SIG-M5 (cell line): ENCODE data around the gene IL1R2.
"Not testable (repeated sequence)": the region's sequence is repeated elsewhere in the genome, so short reads cannot be mapped to it uniquely, and the experiment has no call there.

Experiments used
- DNase-seq: peaks from one replicate; lab custom pipeline; 2025; lab: John Stamatoyannopoulos, UW

The IL1R2 gene

DNA sequence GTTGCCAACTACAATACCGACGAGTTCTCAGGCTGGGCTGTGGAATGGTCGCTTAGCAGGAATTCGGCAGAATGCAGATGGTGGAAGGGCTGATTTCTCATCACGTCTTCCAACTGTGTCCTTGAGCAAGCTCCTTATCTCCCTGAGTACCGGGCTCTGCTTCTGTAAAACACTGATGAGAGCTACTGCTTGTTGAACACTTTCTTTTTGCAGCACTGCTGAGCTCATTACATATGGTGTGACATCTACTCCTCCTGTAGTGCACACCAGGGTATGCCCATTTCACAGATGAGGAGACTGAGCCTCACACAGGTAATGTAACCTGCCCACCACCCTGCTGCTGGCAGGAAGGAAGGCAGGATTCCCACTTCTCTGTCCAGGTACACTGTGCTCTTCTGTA lies 8.3 kb downstream of the IL1R2 start:
- DNase-seq = no peak

DNA sequence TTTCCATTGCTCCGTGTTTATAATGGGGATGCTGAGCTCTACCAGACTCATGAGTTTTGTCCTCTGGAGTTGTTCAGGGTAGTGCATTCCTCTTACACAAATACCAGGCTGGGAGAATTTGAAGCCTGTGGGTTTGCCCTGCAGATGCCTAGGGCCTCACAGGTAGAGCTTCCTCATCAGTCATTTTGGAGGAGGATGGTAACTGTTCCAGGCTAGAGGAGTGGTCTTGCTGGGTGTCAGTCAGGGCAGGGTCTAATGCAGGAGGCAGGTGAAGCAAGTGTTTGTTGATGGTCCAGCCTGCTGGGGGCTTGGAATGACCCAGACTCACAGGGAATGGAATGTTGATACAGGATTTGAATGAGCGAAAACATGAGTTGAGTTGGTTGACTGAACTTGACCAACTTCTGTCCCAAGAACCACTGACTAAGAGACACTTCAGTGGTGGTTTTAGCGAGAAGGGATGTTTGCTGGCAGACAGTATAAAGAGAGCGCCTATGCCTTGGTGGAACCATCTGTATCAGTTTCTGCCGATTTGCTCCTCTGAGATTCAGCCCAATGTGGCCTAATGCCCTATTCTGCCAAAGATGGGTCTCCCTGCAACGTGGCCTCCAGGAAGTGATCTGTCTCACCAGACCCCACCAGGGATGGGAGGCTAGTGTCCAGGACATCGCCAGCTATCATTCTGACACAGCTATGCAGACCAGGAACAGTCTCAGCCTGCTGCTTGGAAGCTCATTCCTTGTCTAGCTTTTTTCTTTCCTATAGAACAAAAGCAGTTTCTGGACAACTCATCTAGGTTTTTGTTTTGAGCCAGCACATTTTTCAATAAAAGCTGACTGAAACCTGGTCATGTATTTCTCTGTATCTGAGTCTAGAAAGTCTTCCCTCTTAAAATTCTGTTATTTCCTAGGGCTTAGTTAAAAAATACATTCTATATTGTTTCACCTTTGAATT lies 9.3 kb downstream of the IL1R2 start:
- DNase-seq = no peak

DNA sequence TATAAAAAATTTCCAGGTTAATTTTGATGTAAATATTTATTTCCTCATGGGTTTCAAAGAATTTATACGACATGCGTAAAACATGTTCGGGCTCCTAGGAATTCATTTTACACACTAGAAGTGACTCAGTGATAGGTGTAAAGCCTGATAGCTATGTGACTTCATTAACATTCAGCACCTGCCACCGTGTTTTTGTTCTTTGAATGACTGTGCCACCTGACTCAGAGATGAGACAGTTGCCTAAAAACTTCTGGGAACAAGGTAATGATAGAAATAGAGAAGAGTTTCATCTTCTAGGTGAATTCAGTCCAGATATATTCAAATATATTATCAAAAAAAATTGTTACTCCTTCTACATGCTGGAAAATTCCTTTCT lies 10.0 kb downstream of the IL1R2 start:
- no peak for DNase-seq

DNA sequence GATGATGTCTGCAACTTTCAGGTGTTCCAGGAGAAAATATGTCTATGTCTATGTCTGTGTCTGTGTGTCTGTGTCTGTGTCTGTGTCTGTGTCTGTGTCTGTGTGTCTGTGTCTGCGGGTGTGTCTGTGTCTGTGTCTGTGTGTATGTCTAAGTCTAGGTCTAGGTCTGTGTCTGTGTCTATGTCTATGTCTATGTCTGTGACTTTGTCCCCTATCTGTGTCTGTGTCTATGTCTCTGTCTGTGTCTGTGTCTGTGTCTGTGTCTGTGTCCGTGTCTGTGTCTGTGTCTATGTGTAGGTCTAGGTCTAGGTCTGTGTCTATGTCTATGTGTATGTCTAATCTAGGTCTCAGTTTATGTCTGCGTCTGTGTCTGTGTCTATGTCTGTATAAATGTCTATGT lies 10.5 kb downstream of the IL1R2 start:
- no peak for DNase-seq

DNA sequence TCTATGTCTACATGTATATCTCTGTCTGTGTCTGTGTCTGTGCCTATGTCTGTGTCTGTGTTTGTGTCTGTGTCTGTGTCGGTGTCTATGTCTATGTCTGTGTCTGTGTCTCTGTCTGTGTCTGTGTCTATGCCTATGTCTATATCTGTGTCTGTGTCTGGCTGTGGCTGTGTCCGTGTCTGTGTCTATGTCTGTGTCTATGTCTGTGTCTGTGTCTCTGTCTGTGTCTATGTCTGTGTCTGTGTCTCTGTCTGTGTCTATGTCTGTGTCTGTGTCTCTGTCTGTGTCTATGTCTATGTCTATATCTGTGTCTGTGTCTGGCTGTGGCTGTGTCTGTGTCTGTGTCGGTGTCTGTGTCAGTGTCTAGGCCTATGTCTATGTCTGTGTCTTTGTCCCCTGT lies 11.1 kb downstream of the IL1R2 start:
- DNase-seq = not testable (repeated sequence)

DNA sequence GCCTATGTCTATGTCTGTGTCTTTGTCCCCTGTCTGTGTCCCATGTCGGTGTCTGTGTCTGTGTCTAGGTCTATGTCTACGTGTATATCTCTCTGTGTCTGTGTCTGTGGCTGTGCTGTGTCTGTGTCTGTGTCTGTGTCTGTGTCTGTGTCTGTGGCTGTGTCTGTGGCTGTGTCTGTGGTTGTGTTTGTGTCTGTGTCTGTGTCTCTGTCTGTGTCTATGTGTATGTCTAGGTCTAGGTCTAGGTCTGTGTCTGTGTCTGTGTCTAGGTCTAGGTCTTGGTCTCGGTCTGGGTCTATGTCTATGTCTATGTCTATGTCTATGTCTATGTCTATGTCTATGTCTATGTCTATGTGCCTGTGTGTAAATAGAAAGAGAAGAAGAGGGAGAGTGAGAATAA lies 11.9 kb downstream of the IL1R2 start:
- no peak for DNase-seq

DNA sequence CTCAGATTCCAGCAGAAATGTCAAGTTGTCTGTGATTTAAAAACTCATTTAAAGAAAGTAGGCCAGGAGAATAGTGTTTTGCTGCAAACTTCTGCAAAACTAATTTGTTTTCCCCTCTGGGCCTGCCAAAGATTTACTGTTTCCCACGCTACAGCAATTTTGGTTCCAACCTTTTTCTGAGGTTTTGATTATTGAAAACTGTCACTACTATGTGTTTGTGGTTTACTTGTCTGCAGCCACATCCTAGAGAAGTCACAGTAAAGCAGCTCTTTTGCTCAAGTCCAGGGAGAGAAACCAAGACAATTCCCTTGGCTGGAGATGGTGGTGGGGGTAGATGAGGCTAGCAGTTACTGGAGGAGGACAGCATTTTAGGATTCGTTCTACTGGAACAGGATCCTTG lies 12.8 kb downstream of the IL1R2 start:
- DNase-seq = no peak

DNA sequence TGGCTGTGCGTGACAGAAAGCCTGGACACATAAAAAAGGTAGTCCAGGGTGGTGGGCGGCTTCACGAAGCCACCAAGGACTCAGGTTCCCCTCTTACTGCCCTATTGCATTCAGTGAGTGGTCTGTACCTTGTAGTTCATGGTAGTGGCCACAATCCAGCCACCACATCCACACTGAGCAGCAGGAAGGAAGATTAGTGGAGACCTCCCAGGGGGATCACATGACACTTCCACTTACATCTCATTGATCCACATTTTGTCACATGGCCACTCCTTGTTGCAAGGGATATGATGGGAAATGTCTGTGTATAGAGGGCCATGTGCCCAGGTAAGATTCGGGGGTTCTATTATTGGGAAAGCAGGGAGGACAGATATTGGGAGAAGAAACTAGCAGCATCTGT lies 13.7 kb downstream of the IL1R2 start:
- no peak for DNase-seq

DNA sequence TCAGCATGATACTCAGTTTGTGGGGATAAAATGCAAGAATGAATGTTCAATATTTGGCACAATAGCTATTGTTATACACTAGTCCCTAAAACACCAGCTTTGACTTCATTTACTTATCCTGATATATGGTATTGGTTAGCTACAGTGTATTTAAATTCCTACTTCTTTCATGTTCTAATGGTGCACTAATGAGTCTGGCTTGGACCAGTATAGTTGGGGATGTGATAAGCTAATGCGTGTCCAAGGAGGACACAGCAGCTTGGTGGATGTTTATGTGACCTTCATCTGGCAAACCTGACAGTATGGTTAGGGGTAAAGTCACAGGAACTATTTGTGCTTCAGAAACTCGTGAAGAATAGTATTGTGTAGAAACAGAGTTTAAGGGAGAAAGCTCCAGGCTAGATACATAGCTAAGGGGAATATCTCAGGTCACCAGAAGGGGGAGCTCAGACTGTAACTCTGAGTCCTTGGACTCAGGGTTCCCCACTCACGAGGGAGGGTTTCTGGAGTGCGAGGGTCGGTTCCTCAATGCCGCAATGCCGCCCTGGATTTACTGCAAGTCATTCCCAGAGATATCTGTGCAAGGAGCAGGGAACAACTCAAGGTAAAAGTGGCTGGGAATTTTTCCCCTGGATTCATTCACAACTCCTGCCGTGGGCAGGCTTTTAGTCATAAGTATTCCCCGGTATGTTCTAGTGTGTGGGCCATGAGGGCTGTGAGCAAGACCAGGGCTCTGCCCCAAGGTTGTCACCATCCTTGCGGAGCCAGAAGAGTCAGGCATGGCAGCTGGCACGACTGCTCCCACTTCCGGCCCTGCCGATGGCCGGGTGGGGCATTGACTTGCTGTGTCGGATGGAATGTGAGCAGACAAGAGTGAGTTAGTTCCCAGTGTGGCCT lies 14.5 kb downstream of the IL1R2 start:
- DNase-seq = no peak

DNA sequence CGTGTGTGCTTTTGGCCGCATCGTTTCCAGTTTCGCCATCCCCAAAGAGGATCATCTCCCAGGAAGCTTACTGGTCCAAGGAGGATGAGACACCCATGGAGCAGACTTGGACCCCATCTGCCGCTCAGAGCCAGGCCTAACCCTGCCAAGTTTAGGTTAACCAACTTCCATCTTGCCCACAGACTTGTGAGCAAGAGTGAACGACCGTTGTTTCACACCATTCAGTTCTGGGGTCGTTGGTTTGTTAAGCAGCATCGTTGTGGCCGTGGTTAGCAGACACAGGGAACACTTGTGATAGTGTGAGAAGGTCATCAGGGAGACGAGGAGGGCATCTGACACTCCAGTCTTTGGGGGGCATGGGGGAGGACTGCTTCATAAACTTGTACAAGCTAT lies 15.1 kb downstream of the IL1R2 start:
- no peak for DNase-seq

DNA sequence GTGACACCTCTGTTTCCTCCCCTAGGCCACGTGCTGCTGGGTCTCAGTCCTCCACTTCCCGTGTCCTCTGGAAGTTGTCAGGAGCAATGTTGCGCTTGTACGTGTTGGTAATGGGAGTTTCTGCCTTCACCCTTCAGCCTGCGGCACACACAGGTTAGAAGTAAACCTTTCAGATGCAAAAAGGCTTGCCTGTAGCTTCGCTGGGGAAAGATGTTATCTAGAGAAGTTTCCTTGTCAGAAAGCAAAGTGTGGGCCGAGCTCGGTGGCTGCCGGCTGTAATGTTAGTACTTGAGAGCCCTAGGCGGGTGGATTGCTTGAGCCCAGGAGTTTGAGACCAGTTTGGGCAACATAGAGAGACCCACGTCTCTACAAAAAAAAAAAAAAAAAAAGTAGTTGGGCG lies 16.7 kb downstream of the IL1R2 start:
- no peak for DNase-seq

DNA sequence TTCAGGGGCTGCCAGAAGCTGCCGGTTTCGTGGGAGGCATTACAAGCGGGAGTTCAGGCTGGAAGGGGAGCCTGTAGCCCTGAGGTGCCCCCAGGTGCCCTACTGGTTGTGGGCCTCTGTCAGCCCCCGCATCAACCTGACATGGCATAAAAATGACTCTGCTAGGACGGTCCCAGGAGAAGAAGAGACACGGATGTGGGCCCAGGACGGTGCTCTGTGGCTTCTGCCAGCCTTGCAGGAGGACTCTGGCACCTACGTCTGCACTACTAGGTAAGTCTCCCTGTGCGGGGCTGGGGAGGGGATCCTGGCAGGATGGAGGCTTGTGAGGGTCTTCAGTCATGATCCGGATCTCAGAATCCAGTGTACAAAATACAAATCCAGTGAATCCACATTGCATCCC lies 17.8 kb downstream of the IL1R2 start:
- DNase-seq = no peak

DNA sequence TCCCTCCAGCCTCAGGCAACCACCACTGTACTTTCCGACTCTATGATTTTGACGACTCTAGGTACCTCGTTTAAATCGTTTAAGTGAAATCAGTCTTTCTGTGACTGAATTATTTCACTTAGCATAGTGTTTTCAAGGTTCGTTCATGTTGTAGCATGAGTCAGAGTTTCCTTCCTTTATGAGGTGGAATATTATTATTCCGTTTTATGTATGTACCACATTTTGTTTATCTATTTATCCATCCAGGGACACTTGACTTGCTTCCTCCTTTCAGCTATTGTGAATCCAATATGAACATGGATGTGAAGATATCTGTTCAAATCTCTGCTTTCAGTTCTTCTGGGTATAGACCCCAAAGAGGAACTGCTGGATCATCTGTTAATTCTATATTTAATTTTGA lies 19.1 kb downstream of the IL1R2 start:
- DNase-seq = no peak

DNA sequence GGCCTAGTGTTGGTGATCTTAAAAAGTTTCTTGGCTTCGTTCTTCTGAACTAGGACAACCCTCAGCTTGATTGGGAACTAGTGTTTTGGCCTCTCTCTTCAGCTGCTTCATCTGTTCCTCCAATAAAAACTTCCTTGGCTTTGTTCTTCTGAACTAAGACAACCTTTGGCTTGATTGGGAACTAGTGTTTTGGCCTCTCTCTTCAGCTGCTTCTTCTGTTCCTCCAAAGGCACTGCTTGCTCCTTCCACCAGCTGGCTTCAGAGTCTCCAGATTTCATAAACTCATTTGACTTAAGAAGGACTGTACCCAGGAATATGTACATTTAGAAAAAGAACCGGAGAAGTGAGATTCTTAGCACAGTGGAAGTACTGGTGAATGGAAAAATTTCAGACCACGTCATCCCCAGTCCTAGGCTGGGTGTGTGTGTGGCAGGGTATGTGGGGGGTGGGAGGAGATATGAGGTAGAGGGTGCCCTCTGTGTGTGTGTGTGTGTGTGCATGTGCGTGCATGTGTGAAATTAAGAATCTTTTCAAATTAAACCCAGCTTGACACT lies 20.4 kb downstream of the IL1R2 start:
- no peak for DNase-seq

DNA sequence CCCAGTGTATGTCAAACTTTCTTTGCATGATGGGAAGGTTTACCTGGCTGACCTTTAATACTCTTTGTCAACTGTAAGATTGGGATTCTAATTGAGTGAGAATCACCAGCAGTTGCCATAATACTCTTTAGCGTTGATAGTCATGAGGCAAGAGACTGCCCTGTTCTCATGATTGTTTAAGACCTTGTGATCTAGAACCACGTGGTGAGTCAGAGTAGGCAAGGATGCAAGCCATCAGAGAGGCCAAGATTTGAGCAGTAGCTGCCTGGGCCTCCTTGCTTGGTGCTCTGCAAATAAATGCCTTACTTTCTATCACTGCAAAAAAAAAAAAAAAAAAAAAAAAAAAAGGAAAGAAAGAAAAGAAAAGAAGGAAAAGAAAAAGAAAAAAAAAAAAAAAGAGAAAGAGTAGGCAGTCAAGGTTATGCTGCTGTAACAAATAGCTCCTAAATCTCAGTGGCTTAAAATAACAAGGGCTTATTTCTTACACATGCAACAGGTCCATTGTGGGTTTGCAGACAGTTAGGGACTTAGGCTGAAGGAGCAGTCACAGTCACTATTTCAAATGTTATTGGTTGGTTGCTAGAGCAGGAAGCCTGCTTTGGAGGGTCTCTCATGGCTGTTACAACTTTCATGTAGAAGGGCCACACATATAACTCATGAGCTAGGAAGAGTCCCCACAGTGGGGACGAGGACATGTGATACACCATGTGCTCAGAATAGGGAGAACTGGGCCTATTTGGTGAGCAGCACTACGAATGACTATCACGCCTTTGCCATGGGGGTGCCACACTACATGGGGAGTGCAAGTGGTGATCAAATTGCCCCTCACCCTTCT lies 21.7 kb downstream of the IL1R2 start:
- DNase-seq = no peak

DNA sequence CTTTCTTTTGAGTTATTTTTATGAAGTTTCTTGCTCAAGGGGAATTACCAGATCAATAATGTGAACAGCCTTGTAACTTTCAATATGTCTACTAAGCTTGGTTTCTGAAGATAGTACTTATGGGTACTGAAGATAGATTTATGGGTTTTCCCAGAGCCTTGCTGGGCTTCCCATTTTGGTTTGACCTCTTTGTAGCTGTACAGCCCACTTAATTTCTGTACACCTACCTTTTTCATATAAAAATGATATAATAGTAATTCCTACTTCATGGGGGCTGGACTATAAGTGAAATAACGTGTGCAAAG lies 22.2 kb downstream of the IL1R2 start:
- no peak for DNase-seq

DNA sequence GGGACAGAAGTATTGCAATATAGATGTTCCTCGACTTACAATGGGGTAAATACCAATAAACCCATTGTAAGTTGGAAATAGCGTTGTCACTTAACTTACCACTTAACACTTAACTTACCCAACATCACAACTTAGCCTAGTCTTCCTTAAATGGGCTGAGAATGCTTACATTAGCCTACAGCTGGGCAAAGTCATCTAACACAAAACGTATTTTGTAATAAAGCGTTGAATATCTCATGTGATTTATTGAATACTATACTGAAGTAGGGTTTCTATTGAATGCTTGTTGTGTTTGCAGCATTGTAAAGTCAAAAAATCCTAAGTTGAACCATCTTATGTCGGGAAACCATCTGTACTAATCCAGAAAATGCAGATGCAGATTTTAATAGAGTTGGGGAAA lies 23.6 kb downstream of the IL1R2 start:
- no peak for DNase-seq

DNA sequence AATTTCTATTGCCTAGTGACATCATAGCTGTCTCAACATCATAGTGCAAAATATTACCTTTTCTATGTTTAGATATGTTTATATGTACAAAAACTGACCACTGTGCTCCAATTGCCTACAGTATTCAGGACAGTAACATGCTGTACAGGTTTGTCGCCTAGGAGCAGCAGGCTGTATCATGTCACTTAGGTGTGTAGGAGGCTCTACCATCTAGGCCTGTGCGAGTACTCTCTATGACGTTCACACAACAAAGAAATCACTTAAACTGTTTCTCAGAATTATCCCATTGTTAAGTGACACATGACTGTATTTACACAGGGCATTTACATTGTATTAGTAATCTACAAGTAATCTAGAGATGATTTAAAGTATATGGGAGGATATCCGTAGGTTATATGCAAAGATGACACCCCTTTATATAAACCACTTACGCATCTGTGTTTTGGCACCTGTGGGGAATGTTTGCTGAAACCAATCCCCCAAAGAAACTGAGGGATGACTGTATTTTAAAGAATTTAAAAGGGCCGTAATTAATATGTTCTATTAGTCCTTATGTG lies 24.7 kb downstream of the IL1R2 start:
- no peak for DNase-seq

DNA sequence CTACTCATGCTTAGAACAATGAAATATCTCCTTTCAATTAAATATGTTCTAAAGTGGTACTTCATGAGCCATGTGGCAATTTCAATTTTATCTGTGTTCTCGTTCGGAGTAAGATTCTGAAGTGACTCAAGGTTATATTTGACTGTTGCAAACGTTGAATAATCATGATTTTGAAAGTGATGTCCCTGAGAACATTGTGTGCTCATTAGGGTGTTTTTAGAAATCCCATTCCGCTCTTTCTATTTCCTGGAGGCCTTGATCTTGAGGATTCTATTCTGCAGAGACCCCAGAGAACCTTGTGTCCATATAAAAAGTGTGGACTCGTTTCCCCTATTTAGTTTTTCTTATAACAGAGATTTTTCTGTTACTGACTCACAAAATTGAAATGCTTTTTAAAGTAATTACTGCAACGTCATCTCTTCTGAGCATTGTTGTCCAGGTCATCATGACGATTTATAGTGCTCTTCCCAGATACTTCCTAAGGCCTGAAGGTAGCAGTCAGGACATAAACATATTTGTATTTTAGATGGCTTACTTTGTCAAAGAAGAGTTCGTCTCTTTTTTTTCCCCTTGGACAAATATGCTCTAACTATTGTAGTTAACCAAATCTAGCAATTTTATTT lies 27.2 kb downstream of the IL1R2 start:
- no peak for DNase-seq

DNA sequence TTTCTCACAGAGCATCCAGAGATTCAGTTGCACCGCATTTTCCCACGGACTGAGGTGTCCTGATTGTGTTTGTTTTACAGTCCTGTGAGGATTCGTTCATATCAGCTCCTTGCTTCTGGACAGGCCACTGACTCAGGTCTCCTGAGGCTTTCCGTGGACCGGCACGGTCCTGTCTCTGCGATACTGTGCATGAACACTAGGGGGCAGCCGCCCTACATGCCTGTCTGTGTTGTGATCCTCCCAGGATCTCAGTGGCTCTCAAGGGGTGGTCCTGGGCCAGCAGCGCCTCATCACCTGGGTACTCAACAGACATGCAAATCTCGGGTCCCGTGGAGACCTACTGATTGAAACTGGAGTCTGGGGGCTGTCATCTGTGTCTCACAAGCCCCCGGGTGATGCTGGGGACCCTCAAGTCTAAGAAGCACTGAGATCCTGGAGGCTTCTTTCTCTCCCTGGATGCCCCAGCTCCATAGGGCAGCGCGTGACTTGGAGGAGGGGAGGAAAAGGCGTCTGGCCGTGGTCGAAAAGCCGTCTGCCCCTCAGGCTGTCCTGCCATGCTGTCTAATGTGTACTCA lies 28.9 kb downstream of the IL1R2 start:
- DNase-seq = no peak

DNA sequence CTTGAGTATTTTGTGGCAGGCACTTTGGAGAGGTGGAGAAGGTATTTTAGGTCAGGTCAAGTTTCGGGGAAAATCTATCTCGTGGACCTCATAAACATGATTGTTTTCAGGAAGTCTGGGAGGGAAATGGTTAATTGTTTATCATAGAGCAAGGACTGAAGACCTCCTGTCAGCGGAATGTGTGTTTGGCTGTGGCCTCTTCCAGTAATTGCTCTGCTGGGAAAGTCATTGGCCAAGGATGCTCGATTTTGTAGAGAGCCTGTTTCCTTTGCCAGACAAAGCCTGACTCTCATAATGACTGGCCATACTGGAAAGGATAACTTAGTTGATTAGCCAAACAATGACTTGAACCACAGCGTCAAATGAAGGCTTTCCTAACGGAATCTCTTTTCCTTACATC lies 30.0 kb downstream of the IL1R2 start:
- no peak for DNase-seq
